T-helper 17 cell (primary cell): ENCODE results near the gene S100A9. TPM values are rescaled to one million over a fixed set of nuclear protein-coding genes. Genes with fewer than 3 reads are reported as not detected.

ENCODE experiments used
- ATAC-seq: fragments of 150-1000 bp; cut with Tn5 transposase; 2 replicates; pipeline ENCODE4 v1.10.0; 2021; ENCODE audit warnings: mild to moderate bottlenecking, moderate library complexity
- DNase-seq, 3 donors: peaks; one replicate each; pipeline versions ENCODE4 v3.0.0 to v3.0.0-alpha.2; 2020 to 2021
- H3K9me3 ChIP-seq: one replicate; pipeline ENCODE4 v1.7.0; 2013; ENCODE audit warnings: low read length, mild to moderate bottlenecking; ENCODE audit not compliant: control insufficient read depth, poor library complexity, severe bottlenecking
- H3K27ac Mint-ChIP-seq: one replicate; pipeline ENCODE4 v1.8.0; 2022; ENCODE audit warnings: mild to moderate bottlenecking, moderate library complexity, mixed read lengths
- H3K27me3 Mint-ChIP-seq: one replicate; pipeline ENCODE4 v1.8.0; 2022; ENCODE audit warnings: mixed read lengths
- H3K36me3 Mint-ChIP-seq: one replicate; pipeline ENCODE4 v1.8.0; 2022; ENCODE audit warnings: low read depth, mixed read lengths
- H3K4me1 Mint-ChIP-seq: one replicate; pipeline ENCODE4 v1.8.0; 2022; ENCODE audit warnings: mild to moderate bottlenecking, mixed read lengths
- H3K4me3 Mint-ChIP-seq: one replicate; pipeline ENCODE4 v1.8.0; 2022; ENCODE audit warnings: mild to moderate bottlenecking, moderate library complexity, mixed read lengths
- total RNA-seq, 4 donors: library from RNA in 2 of 4; stranded (reverse) in 2 of 4; gene quantifications; one replicate each; pipeline ENCODE4 v1.2.3 and lab custom pipeline; 2022 to 2026

The S100A9 gene
- total RNA-seq, 2 donors from 2014 or later, result 11.9 to 138 TPM

DNA sequence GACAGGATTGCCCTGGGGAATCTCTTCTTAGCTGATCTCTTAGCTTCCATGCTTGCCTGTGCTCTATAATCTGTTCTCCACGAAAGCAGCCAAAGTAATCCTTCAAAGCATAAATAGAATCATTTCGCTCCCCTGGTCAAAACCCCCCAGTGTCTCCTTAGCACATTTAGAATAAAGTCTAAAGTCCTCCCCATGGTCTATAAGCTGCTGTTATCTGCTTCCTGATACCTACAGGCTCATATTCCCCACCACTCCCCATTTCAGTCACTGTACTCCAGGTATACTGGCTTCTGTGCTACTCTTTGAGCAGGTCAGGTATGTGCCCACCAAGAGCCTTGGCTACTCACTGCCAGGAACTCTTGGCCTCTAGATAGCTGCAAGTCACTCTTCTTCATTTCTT lies 14.9 kb downstream of the S100A9 start:
- H3K36me3 Mint-ChIP-seq, result peaks cover 4% of the 10 kb centered on the region

DNA sequence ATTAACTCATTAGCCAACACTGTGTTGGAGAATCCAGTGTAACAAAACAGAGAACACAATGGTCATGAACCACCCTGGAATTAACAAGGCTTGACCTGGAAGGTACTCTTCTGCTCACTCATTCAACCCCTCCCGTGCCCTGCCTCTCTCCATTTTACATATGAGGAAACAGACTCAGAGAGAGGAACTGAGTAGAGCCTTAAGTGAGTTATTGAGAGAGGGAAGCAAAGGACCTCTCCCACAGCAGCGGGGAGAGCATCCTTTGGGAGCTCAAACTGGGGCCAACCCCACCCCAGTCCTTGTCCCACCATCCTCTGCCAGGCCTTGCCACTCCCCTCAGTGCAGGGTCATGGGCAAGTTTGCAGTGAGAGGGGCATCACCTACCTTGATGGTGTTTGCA lies 16.4 kb downstream of the S100A9 start:
- no peak for ATAC-seq
- no peaks in the 10 kb centered on the region for H3K9me3 ChIP-seq
- peaks cover 54% of the 10 kb centered on the region for H3K27me3 Mint-ChIP-seq
- peaks cover 4% of the 10 kb centered on the region for H3K36me3 Mint-ChIP-seq
- H3K27ac Mint-ChIP-seq, result no peak overlapping the region
- DNase-seq, result no peak
- H3K4me1 Mint-ChIP-seq, result no peaks in the 10 kb centered on the region
- no peak overlapping the region for H3K4me3 Mint-ChIP-seq

More for the DNA sequence above, 14.9 kb downstream of the S100A9 start:
- H3K27me3 Mint-ChIP-seq, result peaks cover 44% of the 10 kb centered on the region
- no peak overlapping the region for H3K27ac Mint-ChIP-seq
- no peaks in the 10 kb centered on the region for H3K9me3 ChIP-seq
- ATAC-seq (no peak), DNase-seq (no peak)
- H3K4me1 Mint-ChIP-seq, result peaks cover 2% of the 10 kb centered on the region
- no peak overlapping the region for H3K4me3 Mint-ChIP-seq

DNA sequence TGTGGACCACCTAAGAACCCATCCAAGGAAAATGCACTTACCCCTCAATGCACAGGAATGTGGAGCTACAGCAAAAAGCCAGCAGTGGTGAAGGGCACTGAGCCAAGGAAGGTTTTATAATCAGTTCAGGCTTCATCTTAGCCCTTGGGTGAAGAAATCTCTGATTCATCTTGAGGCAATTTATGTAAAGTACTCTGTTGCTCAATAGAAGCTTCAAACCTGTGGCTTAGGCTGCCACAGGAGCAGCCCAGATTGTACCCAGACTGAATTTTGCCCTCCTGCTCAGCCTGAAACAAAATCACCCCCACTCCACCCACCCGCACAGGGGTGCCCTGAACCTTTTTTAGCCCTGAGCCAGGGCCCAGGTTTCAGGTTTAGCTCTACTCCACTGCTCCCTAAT lies 17.9 kb downstream of the S100A9 start, which contains the start of gene S100A12:
Gene S100A12, minus strand, starts transcription at position 111 of the 400 bp plus-strand sequence. CDS start 1,029 bp downstream, outside the sequence.
- H3K9me3 ChIP-seq, result no peaks in the 10 kb centered on the region
- no peak for DNase-seq
- no peak for ATAC-seq
- peaks cover 50% of the 10 kb centered on the region for H3K27me3 Mint-ChIP-seq
- H3K36me3 Mint-ChIP-seq, result peaks cover 4% of the 10 kb centered on the region
- no peaks in the 10 kb centered on the region for H3K4me1 Mint-ChIP-seq
- H3K4me3 Mint-ChIP-seq, result no peak within 1 kb of the TSS
- no peak within 1 kb of the TSS for H3K27ac Mint-ChIP-seq

DNA sequence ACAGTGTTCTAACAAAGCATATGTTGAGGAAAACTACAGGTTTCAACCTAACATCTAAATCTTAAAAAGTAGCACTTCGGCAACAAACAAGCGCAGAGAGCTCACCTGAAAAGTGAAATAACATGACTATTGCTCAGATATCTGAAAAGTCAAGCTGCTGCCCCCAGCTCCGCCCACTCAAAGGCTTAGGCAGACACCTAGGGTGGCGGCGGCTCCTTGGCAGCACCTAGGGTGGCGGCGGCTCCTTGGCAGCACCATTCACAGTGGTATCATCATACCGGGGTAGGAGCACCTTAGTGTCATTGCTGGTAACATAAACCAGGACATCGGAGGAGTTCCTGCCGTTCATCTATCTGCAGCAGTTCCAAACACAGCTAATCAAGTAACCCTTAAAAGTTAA lies 21.9 kb downstream of the S100A9 start:
- H3K27me3 Mint-ChIP-seq, result peaks cover 44% of the 10 kb centered on the region
- H3K36me3 Mint-ChIP-seq, result peaks cover 4% of the 10 kb centered on the region
- ATAC-seq (no peak), DNase-seq (no peak)
- no peak overlapping the region for H3K4me3 Mint-ChIP-seq
- H3K27ac Mint-ChIP-seq, result no peak overlapping the region
- H3K4me1 Mint-ChIP-seq, result no peaks in the 10 kb centered on the region
- H3K9me3 ChIP-seq, result peaks cover 3% of the 10 kb centered on the region

DNA sequence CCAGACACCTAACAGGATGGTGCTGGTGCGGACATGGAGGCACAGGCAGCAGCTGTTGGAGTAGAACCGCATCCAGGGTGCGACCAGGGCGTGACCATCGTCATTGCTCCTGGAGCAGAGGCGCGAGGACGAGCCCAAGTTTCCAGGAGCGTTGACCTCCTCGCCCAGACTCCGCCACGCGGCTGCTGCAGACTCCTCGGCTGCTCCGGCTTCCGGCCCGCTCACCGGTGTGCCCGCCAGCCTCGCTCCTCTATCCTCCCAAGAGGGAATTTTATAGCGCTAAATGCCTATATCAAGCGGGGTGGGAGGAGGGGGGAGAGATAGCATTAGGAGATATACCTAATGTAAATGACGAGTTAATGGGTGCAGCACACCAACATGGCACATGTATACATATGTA lies 23.1 kb downstream of the S100A9 start:
- no peaks in the 10 kb centered on the region for H3K4me1 Mint-ChIP-seq
- peaks cover 34% of the 10 kb centered on the region for H3K27me3 Mint-ChIP-seq
- peaks cover 4% of the 10 kb centered on the region for H3K36me3 Mint-ChIP-seq
- H3K9me3 ChIP-seq, result peaks cover 3% of the 10 kb centered on the region
- H3K4me3 Mint-ChIP-seq, result no peak overlapping the region
- H3K27ac Mint-ChIP-seq, result no peak overlapping the region
- no peak for ATAC-seq
- DNase-seq, result no peak

DNA sequence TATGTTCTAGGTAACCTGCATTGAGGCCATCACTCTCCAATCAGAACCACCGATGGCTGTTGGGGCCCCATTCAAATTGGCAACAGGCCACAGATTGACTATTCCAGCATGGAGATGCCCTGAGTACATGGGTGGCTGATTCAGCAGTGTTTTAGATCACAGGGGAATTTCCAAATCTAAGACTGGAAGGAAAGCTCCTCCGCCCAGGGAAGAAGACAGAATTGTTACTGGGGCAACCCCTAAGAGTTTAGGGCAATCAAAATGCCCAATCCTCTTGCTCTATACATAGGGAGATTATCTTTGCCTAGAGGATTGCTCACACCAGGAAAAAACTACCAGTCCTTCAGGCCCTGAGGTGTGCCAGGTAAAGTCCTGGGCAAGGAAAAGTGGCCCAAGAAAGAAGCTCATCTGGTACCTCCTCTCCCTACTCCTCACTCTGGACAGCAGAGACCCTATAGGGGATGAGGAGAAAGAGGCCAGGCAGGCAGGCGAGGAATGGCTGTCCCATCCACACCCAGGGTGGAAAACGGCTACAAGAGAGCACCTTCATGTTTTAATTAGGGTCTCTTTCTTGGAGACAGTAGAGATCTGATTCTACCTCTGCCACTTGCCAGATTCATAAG lies 27.4 kb downstream of the S100A9 start:
- H3K27ac Mint-ChIP-seq, result no peak overlapping the region
- no peaks in the 10 kb centered on the region for H3K4me1 Mint-ChIP-seq
- DNase-seq, result no peak
- ATAC-seq, result no peak
- H3K9me3 ChIP-seq, result peaks cover 3% of the 10 kb centered on the region
- H3K27me3 Mint-ChIP-seq, result peaks cover 9% of the 10 kb centered on the region
- H3K36me3 Mint-ChIP-seq, result no peaks in the 10 kb centered on the region
- H3K4me3 Mint-ChIP-seq, result no peak overlapping the region

DNA sequence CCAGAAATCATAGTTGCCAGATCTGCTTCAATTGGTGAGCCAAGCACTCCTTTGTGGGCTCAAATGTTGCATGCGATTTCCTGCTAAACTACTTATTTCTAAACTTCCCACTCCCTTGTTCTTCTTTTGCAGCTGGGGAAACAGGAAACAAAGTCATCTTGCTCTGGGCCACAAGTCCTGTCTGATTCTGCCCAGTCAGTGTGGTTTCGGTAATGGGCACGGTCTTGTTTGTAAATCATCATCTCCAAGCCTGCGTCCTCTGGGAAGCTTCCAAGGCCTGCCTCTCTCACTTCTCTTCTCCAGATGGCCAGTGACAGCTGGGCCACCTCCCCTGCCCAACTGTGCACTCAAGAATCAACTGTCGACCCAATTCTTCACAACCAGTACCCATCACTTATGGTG lies 28.8 kb downstream of the S100A9 start:
- DNase-seq (no peak), ATAC-seq (peak; percentile 18)
- Mint-ChIP-seq H3K36me3 (no peaks in the 10 kb centered on the region), H3K27ac (no peak overlapping the region), H3K4me3 (no peak overlapping the region), H3K4me1 (peaks cover 2% of the 10 kb centered on the region), H3K27me3 (peaks cover 24% of the 10 kb centered on the region)
- H3K9me3 ChIP-seq, result peaks cover 3% of the 10 kb centered on the region

DNA sequence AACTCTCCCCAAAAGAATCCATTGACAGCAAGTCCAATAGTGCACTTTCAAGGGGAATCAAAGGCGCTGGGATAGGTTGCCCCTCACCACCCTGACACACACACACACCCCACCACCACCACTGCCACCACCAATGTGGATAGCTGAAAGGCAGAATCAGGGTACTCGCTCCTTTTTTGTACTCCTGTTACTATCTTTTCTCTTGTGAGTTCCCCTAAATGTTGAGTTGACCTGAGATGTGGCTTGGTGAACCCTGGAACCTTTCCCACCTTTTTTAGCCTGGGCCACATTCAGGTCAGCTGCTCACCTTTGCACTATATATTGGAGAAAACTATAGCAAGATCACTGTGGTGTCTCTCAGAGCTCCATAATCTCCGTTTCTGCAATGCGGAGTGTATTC lies 29.3 kb downstream of the S100A9 start:
- no peaks in the 10 kb centered on the region for H3K36me3 Mint-ChIP-seq
- DNase-seq (no peak), ATAC-seq (no peak)
- H3K4me1 Mint-ChIP-seq, result peaks cover 2% of the 10 kb centered on the region
- peaks cover 29% of the 10 kb centered on the region for H3K27me3 Mint-ChIP-seq
- no peaks in the 10 kb centered on the region for H3K9me3 ChIP-seq
- H3K4me3 Mint-ChIP-seq, result no peak overlapping the region
- H3K27ac Mint-ChIP-seq, result no peak overlapping the region

DNA sequence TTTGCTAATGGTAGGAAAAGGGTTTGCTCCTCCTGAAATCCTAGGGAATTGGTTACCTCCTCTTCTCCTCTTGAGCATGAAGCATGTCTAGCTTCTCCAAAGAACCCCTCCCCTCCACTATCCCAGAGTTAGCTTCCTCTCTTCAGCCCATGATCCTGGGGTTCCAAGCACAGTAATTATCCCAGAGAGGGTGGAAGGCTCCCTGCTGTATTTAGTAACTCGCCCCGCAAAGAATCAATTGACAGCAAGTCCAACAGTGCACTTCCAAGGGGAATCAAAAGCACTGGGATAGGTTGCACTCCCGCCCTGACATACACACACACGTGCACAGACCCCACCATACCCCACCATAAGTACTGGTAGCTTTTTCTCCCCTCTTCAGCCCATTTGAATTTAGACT lies 30.1 kb downstream of the S100A9 start:
- H3K36me3 Mint-ChIP-seq, result no peaks in the 10 kb centered on the region
- H3K27me3 Mint-ChIP-seq, result peaks cover 37% of the 10 kb centered on the region
- no peaks in the 10 kb centered on the region for H3K9me3 ChIP-seq
- no peak overlapping the region for H3K4me3 Mint-ChIP-seq
- no peak for DNase-seq
- ATAC-seq, result no peak
- H3K27ac Mint-ChIP-seq, result no peak overlapping the region
- H3K4me1 Mint-ChIP-seq, result peaks cover 2% of the 10 kb centered on the region

DNA sequence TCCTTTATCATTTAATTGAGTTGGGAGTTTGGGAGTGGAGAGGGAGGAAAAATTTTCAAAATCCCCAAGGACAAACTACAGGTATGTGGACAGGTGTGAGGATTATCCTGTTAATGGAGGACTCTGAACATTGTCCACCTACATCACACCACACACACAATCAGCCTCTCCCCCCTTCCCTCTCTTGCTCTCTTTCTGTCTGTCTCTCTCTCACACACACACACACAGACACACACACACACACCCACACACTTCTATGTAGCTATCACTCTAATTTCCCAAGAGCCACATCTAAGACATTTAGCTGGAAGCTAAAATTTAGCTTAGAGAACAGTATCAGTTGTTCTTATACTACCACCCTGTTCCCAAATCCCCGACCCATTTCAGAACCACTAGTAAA lies 31.7 kb downstream of the S100A9 start:
- peaks cover 2% of the 10 kb centered on the region for H3K4me1 Mint-ChIP-seq
- no peak for ATAC-seq
- DNase-seq, result no peak
- no peak overlapping the region for H3K27ac Mint-ChIP-seq
- no peaks in the 10 kb centered on the region for H3K9me3 ChIP-seq
- peaks cover 53% of the 10 kb centered on the region for H3K27me3 Mint-ChIP-seq
- H3K36me3 Mint-ChIP-seq, result no peaks in the 10 kb centered on the region
- no peak overlapping the region for H3K4me3 Mint-ChIP-seq

DNA sequence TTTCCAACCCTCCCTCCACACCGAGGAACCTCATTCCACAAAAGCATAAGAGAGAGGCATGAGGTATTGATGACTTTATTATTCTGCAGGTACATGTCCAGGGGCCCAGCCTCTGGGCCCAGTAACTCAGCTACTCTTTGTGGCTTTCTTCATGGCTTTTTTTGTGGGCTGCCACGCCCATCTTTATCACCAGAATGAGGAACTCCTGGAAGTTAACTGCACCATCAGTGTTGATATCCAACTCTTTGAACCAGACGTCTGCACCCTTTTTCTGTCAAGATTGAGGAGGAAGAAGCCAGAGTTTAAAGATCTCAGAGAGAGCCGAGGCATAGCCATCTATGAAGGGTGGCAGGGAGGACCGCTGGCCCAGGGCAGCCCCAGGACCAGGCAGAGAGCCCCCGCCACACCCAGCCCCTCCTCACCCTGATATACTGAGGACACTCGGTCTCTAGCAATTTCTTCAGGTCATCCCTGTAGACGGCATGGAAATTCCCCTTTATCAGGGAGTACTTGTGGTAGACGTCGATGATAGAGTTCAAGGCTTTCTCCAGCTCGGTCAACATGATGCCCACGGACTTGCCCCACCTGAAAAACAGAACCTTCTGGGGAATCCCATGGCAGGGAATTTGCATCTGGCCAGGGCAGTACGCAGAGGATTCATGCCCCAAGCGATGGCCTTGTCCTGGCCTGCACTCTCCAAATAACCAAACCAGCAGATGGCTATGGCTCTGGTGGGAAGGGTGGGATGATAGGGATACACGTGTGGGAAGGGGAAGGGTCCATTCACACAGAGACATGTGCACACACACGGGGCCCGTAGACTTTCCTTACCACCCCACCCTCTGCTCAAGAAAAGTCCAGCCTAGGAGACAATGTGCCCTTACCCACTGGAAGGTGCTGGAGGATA lies 32.6 kb downstream of the S100A9 start:
- no peaks in the 10 kb centered on the region for H3K9me3 ChIP-seq
- Mint-ChIP-seq H3K27me3 (peaks cover 61% of the 10 kb centered on the region), H3K36me3 (no peaks in the 10 kb centered on the region), H3K4me1 (peaks cover 2% of the 10 kb centered on the region), H3K4me3 (no peak overlapping the region), H3K27ac (no peak overlapping the region)
- no peak for DNase-seq
- ATAC-seq, result no peak

DNA sequence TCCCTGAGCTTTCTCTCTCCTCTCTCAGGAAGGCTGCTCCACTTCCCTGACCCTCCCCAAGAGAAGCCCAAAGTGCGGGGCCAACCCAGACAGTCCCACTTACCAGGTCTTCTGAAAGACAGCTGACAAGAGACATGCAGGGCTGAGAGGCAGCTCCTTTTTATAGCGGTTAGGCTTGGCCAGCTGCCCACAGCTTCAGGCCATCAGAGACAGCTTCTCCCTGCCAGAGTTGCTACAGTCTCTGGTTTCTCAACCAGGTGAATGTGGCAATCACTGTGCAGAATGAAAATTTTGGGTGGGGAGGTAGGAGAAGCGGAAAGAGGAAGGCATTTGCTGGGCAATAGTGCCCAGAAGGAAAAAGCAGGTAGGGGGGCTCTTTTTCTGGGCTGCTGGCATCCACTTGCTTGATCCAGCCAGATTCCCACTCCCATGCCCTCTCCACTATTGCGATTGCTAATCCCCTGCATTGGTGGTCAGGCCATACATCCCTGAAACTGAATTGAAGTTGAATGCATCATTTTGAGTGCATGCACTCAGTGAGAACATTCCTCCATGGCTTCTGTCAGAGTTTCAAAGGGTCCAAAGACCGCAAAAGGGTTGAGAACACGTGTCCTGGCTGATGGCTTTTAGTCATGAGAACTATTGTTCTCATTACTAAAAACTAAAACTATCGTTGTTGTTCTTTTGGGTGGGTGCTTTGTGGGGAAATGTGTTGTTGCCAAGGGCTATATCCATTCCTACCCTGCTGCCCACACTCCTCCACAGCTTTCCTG lies 33.5 kb downstream of the S100A9 start, which contains the start of gene S100A8:
Gene S100A8, minus strand, starts transcription at position 136 of the 773 bp plus-strand sequence. CDS start 538 bp downstream, outside the sequence.
- H3K4me3 Mint-ChIP-seq, result no peak within 1 kb of the TSS
- H3K36me3 Mint-ChIP-seq, result no peaks in the 10 kb centered on the region
- no peak for DNase-seq
- no peak within 1 kb of the TSS for H3K27ac Mint-ChIP-seq
- H3K27me3 Mint-ChIP-seq, result peaks cover 70% of the 10 kb centered on the region
- H3K4me1 Mint-ChIP-seq, result peaks cover 2% of the 10 kb centered on the region
- no peak for ATAC-seq
- H3K9me3 ChIP-seq, result no peaks in the 10 kb centered on the region

DNA sequence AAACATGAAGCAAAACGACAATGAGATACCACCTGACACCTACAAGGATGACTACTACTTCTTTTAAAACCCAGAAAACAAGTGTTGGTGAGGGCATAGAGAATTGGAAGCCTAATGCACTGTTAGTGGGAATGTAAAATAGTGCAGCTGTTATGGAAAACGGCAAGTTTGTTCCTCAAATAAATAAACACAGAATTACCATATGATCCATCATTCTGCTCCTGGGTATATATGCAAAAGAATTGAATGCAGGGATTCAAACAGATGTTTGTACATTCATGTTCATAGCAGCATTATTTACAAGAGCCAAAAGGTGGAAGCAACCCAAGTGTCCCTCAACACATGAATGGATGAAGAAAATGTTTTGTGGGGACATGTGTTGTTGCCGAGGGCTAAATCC lies 34.6 kb downstream of the S100A9 start:
- Mint-ChIP-seq H3K4me1 (peaks cover 2% of the 10 kb centered on the region), H3K27me3 (peaks cover 81% of the 10 kb centered on the region), H3K4me3 (no peak overlapping the region), H3K27ac (no peak overlapping the region), H3K36me3 (peaks cover under 1% of the 10 kb centered on the region)
- no peak for DNase-seq
- no peaks in the 10 kb centered on the region for H3K9me3 ChIP-seq
- no peak for ATAC-seq
